Urinary bladder (tissue), 4 donors: Measurements from ENCODE around the gene NASP. TPM values are rescaled to one million over a fixed set of nuclear protein-coding genes. Genes with fewer than 3 reads are reported as not detected.

ENCODE experiments used
- DNase-seq: peaks from one replicate; pipeline ENCODE4 v3.0.0-alpha.2; 2015; ENCODE audit errors: extremely low spot score
- H3K27ac ChIP-seq: one replicate; pipeline ENCODE4 v1.5.1; 2013; ENCODE audit warnings: low read depth, mild to moderate bottlenecking, moderate library complexity
- H3K36me3 ChIP-seq: one replicate; pipeline ENCODE4 v1.6.1; 2013; ENCODE audit warnings: mild to moderate bottlenecking, moderate library complexity; ENCODE audit not compliant: insufficient read depth
- H3K4me1 ChIP-seq: one replicate; pipeline ENCODE4 v1.6.1; 2013; ENCODE audit warnings: mild to moderate bottlenecking, moderate library complexity; ENCODE audit not compliant: insufficient read depth
- H3K4me3 ChIP-seq: one replicate; pipeline ENCODE4 v1.5.1; 2013; ENCODE audit warnings: low read depth, low read length
- WGBS: extraction: QIAGEN DNeasy Blood & Tissue Kit; methylation state at CpG from one replicate; pipeline ENCODE4 v1.1.7; 2013; 5-methylcytosine and 5-hydroxymethylcytosine counted together
- polyA plus RNA-seq: library from polyadenylated mRNA; stranded (reverse); fragments of 200-250 nt; gene quantifications from one replicate; pipeline ENCODE4 v1.2.3, GENCODE V29; 2013
- small RNA-seq: library from RNA; depleted of rRNA; stranded (forward); fragments of <200 nt; gene quantifications from one replicate; pipeline ENCODE3, GENCODE V24; 2014
- total RNA-seq: library from RNA; depleted of rRNA; stranded (reverse); fragments of >200 nt; gene quantifications from one replicate; pipeline ENCODE4 v1.2.3, GENCODE V29; 2014
- donor health status: healthy with polysubstance abuse.
- donor health status: healthy.

The NASP gene
- total and polyA plus RNA-seq, 2 donors: 76.0 to 115 TPM

DNA sequence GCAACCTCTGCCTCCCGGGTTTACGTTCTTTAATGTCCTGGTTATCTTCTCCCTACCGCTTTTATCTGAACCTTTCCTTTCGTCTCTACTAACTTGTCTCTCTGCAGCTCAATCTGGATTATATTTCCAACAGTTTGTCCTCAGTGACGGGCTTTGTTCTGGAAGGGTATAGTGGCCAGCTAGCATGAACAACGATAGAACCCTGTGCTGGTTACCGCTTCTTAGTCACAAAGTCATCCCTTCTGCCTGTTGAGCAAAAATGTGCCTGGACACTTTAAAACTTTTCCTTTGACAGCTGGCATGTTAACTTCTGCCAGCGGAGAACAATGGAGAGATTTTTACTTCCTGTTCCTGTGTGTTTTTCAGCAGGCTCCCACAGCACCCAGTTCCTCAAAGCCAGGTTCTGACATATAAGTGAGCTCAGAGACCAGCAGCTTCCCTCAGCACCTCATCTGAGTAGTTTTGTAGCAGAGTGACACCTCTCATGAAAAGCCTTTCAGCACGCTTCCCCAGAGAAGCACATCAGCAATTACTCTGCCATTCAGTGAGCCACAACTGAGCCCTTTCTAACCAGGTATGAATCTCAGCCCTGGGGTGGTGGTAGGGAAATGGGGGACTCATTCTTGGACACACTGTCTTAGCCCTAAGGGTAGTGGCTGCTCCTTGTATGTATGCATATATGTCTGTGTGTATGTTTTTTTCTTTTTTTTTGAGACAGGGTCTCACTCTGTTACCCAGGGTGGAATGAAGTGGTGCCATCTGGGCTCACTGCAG lies 63.6 kb downstream of the NASP start:
- H3K4me3 ChIP-seq: no peak overlapping the region
- no peaks in the 10 kb centered on the region for H3K4me1 ChIP-seq
- 73% methylated on average over 9 of the region's 9 CpGs for WGBS
- no peak for DNase-seq
- no peak overlapping the region for H3K27ac ChIP-seq
- H3K36me3 ChIP-seq: peaks cover 7% of the 10 kb centered on the region

GRCh38 chr1:45654540-45655280 lies 70.9 kb downstream of the NASP start:
- H3K27ac ChIP-seq: no peak overlapping the region
- no peaks in the 10 kb centered on the region for H3K4me1 ChIP-seq
- no peak overlapping the region for H3K4me3 ChIP-seq
- peaks cover 9% of the 10 kb centered on the region for H3K36me3 ChIP-seq
- WGBS: 95% methylated on average over 12 of the region's 12 CpGs
- no peak for DNase-seq

DNA sequence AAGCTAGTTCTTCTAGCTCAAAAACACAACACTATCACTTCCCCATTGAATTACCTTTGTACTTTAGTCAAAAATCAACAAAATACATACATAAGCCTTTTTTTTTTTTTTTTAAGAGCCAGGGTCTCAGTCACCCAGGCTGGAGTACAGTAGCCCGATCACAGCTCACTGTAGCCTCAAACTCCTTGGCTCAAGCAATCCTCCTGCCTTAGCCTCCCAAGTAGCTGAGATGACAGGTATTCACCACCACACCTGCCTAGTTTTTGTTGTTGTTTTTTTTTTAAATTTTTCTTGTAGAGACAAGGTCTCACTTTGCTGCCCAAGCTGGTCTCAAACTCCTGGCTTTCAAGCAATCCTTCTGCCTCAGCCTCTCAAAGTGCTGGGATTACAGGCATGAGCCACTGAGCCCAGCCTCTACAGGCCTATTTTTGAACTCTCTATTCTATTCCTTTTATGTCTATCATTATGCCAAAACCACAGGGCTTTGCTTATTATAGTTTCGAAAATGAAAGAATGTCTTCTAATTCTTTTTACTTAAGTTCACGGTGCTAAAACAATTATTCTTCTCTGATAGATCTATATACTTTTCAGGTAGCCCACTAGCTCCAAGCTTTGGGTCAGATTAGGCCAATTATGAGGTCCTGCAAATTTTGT lies 72.9 kb downstream of the NASP start:
- Histone ChIP-seq H3K4me1 (no peaks in the 10 kb centered on the region), H3K4me3 (no peak overlapping the region), H3K27ac (no peak overlapping the region), H3K36me3 (peaks cover 7% of the 10 kb centered on the region)
- WGBS: 94% methylated on average over 3 of the region's 3 CpGs
- DNase-seq: no peak

GRCh38 chr1:45658171-45658570 lies 74.3 kb downstream of the NASP start:
- H3K27ac ChIP-seq: no peak overlapping the region
- DNase-seq: no peak
- H3K36me3 ChIP-seq: peaks cover 7% of the 10 kb centered on the region
- H3K4me1 ChIP-seq: no peaks in the 10 kb centered on the region
- 79% methylated on average over 2 of the region's 2 CpGs for WGBS
- no peak overlapping the region for H3K4me3 ChIP-seq

GRCh38 chr1:45659222-45659621 lies 75.4 kb downstream of the NASP start:
- peaks cover 7% of the 10 kb centered on the region for H3K36me3 ChIP-seq
- H3K27ac ChIP-seq: no peak overlapping the region
- H3K4me3 ChIP-seq: no peak overlapping the region
- no peak for DNase-seq
- no peaks in the 10 kb centered on the region for H3K4me1 ChIP-seq
- WGBS: 97% methylated on average over 2 of the region's 2 CpGs

DNA sequence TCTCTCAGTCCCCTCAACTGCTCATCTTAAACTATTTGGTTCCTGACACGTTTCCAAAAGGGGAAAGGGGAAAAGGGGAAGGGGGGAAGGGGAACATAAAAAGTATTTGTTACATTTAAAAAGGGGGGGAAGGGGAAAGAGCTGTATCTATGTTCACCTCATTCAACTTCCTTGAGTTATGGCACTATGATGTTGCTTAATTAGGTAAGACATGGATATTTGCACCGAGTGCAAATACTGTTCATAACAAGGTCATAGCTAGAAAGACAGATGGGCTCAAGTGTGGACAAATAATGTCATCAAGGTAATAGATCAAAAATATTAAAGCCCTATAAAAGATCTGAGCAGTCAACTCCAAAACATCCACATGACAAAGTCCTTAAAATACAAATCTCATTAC lies 76.5 kb downstream of the NASP start:
- 46% methylated on average over 2 of the region's 2 CpGs for WGBS
- Histone ChIP-seq H3K27ac (no peak overlapping the region), H3K4me3 (no peak overlapping the region), H3K36me3 (peaks cover 5% of the 10 kb centered on the region), H3K4me1 (no peaks in the 10 kb centered on the region)
- DNase-seq: no peak

GRCh38 chr1:45666836-45667235 lies 83.0 kb downstream of the NASP start:
- H3K4me1 ChIP-seq: no peaks in the 10 kb centered on the region
- H3K27ac ChIP-seq: no peak overlapping the region
- no peak overlapping the region for H3K4me3 ChIP-seq
- H3K36me3 ChIP-seq: no peaks in the 10 kb centered on the region
- 92% methylated on average over 2 of the region's 2 CpGs for WGBS
- no peak for DNase-seq

GRCh38 chr1:45667321-45668111 lies 83.7 kb downstream of the NASP start:
- 83% methylated on average over 8 of the region's 8 CpGs for WGBS
- Histone ChIP-seq H3K27ac (no peak overlapping the region), H3K36me3 (no peaks in the 10 kb centered on the region), H3K4me3 (no peak overlapping the region), H3K4me1 (no peaks in the 10 kb centered on the region)
- DNase-seq: no peak

Small RNA genes within 50 kb of the gene (small RNA-seq; reads per million reads assigned to genes)
- gene AL355480.1 (not detected), gene AL355480.2 (not detected), gene AL355480.3 (not detected), gene AL355480.4 (not detected)

Other genes with a start within 250 kb of the NASP start
- 8.9 TPM for gene TOE1, start 243.9 kb upstream of the NASP start, total RNA-seq
- 11.1 TPM for gene TOE1, start 243.9 kb upstream of the NASP start, polyA plus RNA-seq
- 12.0 TPM for gene MUTYH, start 243.6 kb upstream of the NASP start, total RNA-seq
- 19.4 TPM for gene MUTYH, start 243.6 kb upstream of the NASP start, polyA plus RNA-seq
- gene TESK2, start 92.9 kb upstream of the NASP start, total RNA-seq: 3.2 TPM
- gene TESK2, start 92.9 kb upstream of the NASP start, polyA plus RNA-seq: 5.7 TPM
- 0.42 TPM for gene CCDC163, start 84.0 kb upstream of the NASP start, total RNA-seq
- 2.8 TPM for gene CCDC163, start 84.0 kb upstream of the NASP start, polyA plus RNA-seq
- gene MMACHC, start 83.7 kb upstream of the NASP start, total RNA-seq: 1.9 TPM
- 2.7 TPM for gene MMACHC, start 83.7 kb upstream of the NASP start, polyA plus RNA-seq
- gene PRDX1, start 62.2 kb upstream of the NASP start, total RNA-seq: 232 TPM
- gene PRDX1, start 62.2 kb upstream of the NASP start, polyA plus RNA-seq: 491 TPM
- 76.1 TPM for gene AKR1A1, start 33.2 kb upstream of the NASP start, total RNA-seq
- 101 TPM for gene AKR1A1, start 33.2 kb upstream of the NASP start, polyA plus RNA-seq
- gene CCDC17, start 40.0 kb downstream of the NASP start, total RNA-seq: 0.85 TPM
- gene CCDC17, start 40.0 kb downstream of the NASP start, polyA plus RNA-seq: 0.54 TPM
- gene GPBP1L1, start 102.5 kb downstream of the NASP start, total RNA-seq: 120 TPM
- 55.3 TPM for gene GPBP1L1, start 102.5 kb downstream of the NASP start, polyA plus RNA-seq
- 24.7 TPM for gene TMEM69, start 104.1 kb downstream of the NASP start, total RNA-seq
- 31.5 TPM for gene TMEM69, start 104.1 kb downstream of the NASP start, polyA plus RNA-seq
- 19.0 TPM for gene IPP, start 166.6 kb downstream of the NASP start, total RNA-seq
- gene IPP, start 166.6 kb downstream of the NASP start, polyA plus RNA-seq: 7.6 TPM
- gene MAST2, start 219.6 kb downstream of the NASP start, total RNA-seq: 40.0 TPM
- 53.0 TPM for gene MAST2, start 219.6 kb downstream of the NASP start, polyA plus RNA-seq